AML-193 (cell line): ENCODE results near the gene ZFPM1.

Source experiments
- DNase-seq, 2 experiments: peaks; one replicate each; lab custom pipeline; 2025; lab: John Stamatoyannopoulos, UW

ZFPM1 gene

GRCh38 chr16:88499836-88500251, 46.8 kb downstream of the ZFPM1 start:
- no peak for DNase-seq

- DNase-seq: no peak
Measured at GRCh38 chr16:88500255-88500661, 47.2 kb downstream of the ZFPM1 start.

GRCh38 chr16:88502371-88502770, 49.3 kb downstream of the ZFPM1 start:
- no peak for DNase-seq

GRCh38 chr16:88502776-88503280, 49.7 kb downstream of the ZFPM1 start:
- DNase-seq: no peak

GRCh38 chr16:88503374-88503770, 50.3 kb downstream of the ZFPM1 start:
- no peak for DNase-seq

DNA sequence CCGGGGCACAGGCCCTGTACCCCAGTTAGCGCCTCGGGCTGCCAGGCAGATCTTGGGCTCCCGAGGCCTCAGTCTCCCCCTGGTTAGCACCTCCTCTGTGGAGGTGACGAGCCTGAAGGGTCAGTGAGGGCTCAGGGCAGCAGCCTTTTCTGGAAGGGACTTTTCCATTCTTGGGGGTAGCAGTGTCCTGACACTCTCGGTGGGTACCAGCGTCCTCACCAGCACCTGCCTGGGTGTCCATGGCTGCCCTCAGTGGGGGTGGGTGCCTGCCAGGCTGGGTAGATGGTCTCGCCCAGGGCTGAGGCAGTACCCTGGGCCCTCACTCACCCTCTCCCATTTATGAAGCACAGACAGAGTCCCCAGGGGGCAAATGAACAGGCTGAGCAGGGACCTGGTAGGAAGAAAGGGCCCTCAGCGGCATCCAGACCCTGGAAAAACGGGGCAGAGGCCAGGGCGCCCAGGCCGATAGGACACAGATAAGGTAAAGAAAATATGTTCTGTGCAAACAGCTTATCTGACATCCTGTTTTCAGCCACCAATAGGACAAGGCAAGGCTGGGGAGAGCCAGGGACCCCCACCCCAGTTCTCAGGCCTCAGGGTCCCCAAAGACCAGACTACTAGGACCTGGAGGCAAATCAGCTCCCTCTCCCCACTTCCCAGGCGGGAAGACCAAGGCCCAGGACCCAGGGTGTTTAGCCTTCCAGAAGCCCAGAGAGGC, 50.9 kb downstream of the ZFPM1 start:
- no peak for DNase-seq

DNA sequence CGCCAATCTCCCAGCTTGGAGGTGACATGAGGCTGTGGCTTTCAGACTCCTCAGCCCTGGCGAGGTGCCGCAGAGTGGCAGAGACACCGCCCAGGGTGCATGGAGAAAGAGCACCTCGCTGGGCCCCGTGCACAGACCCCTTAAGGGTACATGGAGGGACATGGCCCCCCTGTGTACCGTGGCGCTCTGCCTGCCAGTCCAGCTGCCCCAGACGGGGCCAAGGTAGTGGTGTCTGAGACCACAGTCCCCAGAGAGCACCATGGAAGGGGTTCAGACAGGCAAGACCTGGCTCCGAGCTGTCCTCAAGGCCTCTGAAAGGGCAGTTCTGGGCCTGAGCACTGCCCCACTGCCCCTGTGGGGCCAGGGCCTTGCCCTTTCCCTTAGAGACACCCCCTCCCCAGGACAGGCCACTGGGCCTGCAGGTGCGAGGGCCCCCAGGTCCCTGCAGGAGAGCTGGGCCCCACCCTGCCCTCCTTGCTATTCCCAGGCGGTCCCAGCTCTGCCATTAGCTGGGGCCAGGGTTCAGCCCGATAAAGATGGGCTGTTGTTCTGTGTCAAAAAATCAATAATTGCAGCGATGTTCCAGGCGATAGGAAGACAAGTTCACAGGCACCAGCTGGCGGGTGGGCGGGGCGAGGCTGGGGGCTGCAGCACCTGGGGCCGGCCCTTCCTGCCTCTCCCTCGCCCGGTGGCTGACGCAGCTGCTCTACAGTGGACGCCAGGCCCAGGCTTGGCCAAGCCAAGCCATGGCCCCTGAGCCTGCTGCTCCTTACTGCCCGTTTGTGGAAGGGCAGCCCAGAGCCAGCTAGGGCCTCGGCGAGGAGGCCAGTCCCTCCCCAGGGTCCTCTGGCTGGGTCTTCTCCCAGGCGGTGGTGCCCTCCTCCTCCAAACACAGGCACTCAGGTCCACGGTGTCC, 51.7 kb downstream of the ZFPM1 start:
- DNase-seq: no peak

- no peak for DNase-seq
Measured at GRCh38 chr16:88505405-88506082, 52.5 kb downstream of the ZFPM1 start.

DNA sequence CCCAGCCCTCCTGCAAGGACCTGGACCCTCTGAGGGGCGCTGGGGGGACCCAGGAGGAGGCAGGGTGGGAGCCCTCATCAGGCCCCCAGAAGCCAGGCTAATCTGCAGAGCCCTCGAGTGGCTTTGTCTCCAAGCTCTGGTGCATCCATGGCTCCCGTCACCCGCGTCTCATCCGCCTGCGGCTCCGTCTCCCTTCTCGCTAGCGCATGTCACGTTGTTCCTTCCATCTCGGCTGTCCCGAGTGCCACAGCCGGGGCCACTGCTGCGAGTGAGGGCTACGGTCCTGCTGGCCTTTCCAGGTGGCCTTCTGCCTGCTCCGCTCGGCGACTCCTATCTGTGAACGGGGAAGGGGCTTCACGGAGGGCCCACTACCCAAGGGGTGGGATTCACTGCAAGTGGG, 53.6 kb downstream of the ZFPM1 start:
- no peak for DNase-seq

GRCh38 chr16:88507231-88507743, 54.2 kb downstream of the ZFPM1 start:
- no peak for DNase-seq

DNA sequence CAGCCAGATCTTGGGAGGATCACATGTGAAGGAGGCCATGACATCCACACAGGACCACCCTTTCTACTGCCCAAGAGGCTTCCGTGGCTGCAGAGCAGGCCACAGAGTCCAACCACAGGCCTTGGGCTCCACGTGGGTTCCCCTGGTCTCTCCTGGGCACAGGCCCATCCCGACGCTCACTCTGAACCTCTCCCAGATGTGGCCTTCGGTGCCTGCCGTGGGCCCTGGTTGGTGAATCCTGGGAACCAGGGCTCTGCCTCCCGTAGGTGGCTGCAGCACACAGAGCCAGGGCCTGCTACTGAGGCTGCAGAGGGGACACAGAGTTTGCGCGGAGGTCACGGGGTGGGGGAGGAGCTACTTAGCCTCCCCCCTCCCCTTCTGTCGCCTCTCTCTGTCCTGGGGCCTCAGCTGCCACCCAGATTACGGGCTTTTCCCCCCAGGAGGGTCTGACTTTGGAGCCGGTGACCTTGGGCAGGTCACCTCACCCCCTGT, 55.3 kb downstream of the ZFPM1 start:
- no peak for DNase-seq

- no peak for DNase-seq
Measured at GRCh38 chr16:88508868-88509748, 56.0 kb downstream of the ZFPM1 start.

- no peak for DNase-seq
Measured at GRCh38 chr16:88509749-88510069, 56.6 kb downstream of the ZFPM1 start.

DNA sequence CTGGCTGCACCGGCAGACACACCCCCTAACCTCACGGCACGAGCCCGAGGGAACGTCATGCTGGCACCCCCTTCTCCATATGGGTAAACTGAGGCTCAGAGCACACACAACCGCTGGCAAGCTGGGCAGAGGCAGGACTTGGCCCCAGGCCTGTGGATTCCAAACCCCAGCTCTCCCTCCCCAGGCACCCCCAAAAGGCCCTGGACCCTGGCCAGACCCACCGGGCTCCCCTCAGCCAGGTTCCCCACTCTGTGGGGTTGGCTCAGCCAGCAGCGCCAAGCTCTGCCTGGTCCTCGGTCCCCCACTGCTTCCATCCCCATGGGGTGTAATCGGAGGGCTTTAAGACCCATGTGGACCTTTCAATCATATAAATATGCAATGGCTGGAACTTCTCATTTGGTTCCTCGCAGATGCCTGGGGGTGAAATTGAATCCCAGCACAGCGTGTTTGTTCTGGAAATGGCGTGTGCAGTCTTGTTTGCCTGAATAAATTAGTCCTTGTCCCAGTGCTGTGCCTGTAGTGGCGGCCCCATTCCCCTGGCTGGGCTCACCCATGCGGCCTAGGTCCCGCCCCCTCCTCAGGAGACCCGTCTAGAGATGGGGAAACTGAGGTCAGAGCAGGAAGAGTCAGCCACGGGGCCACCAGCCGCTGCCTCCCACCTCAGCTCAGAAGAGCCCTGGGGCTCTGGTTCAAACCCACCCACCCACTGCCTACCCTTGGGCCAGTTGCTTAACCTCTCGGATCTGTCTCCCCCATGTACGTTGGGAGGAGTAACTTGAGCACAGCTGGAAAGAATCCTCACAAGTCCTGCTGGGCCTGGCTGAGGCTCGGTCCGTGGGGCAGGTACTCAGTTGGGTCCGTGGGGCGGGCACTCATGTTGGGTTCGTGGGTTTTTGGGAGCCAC, 57.3 kb downstream of the ZFPM1 start:
- no peak for DNase-seq

DNA sequence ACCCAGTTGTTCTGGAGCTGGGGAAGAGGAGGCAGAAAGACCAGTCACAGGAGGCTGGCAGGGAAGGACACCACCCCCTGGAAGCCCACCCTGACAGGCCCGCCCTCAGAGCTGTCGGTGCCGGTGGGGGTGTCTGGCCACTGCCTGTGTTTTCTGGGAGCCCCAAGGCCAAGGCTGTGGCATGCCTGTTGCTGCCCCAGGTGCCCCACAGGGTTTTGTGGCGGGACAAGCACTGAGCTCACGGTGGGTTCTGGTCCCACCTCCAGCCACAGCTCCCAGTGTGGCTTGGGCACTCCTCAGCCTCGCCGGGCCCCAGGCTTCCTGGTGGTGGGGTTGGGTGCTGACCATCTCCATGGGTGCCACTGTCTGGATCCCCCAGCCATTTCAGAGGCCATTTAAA, 58.0 kb downstream of the ZFPM1 start:
- DNase-seq: no peak

- DNase-seq: no peak
Measured at GRCh38 chr16:88511906-88512305, 58.8 kb downstream of the ZFPM1 start.

GRCh38 chr16:88512728-88513696, 59.9 kb downstream of the ZFPM1 start:
- DNase-seq: no peak

DNA sequence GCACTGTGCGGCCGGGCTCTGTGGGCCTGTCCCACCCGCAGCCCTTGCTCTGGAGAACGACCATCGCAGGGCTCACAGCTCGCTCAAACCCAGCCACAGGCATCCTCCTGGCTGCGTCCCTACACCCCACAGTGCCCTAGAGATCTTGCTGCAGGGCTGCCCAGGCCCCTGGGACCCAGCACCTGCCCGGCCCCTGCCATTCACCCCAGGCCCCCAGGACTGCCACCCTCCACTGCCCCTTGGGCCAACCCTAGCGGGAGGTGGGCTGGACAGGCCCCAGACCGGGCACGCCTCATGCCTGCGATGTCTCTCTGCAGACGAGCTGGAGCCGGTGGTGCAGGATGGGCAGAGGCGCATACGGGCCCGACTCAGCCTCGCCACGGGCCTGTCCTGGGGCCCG, 61.0 kb downstream of the ZFPM1 start:
- DNase-seq: no peak
